HepG2 (cell line): ENCODE measurements around the gene ZNF132. TPM values are rescaled to one million over a fixed set of nuclear protein-coding genes. Genes with fewer than 3 reads are reported as not detected.

Experiments
- ATF2 ChIP-seq: sonication (generic); formaldehyde crosslinking; IDR thresholded peaks from 2 replicates; pipeline ENCODE4 v1.4.0; 2020; ENCODE audit warnings: missing genetic modification reagents
- CENPBD1 ChIP-seq: sonication (generic); formaldehyde crosslinking; IDR thresholded peaks from 2 replicates; pipeline ENCODE4 v1.8.0; 2022; ENCODE audit warnings: missing genetic modification reagents, low read depth, mild to moderate bottlenecking, borderline replicate concordance
- EEA1 ChIP-seq: sonication (generic); formaldehyde crosslinking; IDR thresholded peaks from 2 replicates; pipeline ENCODE4 v1.5.1; 2020; ENCODE audit warnings: mild to moderate bottlenecking, missing genetic modification reagents, borderline replicate concordance
- ELF1 ChIP-seq: sonication (generic); formaldehyde crosslinking; IDR thresholded peaks from 2 replicates; pipeline ENCODE4 v1.4.0; 2020; ENCODE audit warnings: missing genetic modification reagents
- HOXD1 ChIP-seq: sonication (generic); formaldehyde crosslinking; IDR thresholded peaks from 2 replicates; pipeline ENCODE4 v1.5.0; 2020; ENCODE audit warnings: missing genetic modification reagents
- KAT7 ChIP-seq: IDR thresholded peaks from 2 replicates; pipeline ENCODE4 v1.6.1; 2018; ENCODE audit warnings: borderline replicate concordance, missing compliant biosample characterization
- MEIS2 ChIP-seq: sonication (generic); formaldehyde crosslinking; IDR thresholded peaks from 2 replicates; pipeline ENCODE4 v1.9.0; 2021; ENCODE audit warnings: mild to moderate bottlenecking, missing genetic modification reagents
- MIER2 ChIP-seq: IDR thresholded peaks from 2 replicates; pipeline ENCODE4 v1.6.1; 2016; ENCODE audit warnings: missing biosample characterization, missing genetic modification reagents
- MLXIP ChIP-seq: sonication (generic); formaldehyde crosslinking; IDR thresholded peaks from 2 replicates; pipeline ENCODE4 v1.9.0; 2021; ENCODE audit warnings: missing genetic modification reagents, borderline replicate concordance
- PBX3 ChIP-seq: sonication (generic); formaldehyde crosslinking; IDR thresholded peaks from 2 replicates; pipeline ENCODE4 v1.8.1; 2023; ENCODE audit warnings: missing genetic modification reagents, inconsistent platforms, borderline replicate concordance
- PLSCR1 ChIP-seq: sonication (generic); formaldehyde crosslinking; IDR thresholded peaks from 2 replicates; pipeline ENCODE4 v1.5.0; 2020; ENCODE audit warnings: missing genetic modification reagents, mild to moderate bottlenecking, borderline replicate concordance
- SIN3B ChIP-seq: fragments of 150-350 bp; IDR thresholded peaks from 2 replicates; pipeline ENCODE4 v1.6.1; 2014; ENCODE audit warnings: low read length
- SIX4 ChIP-seq: sonication (generic); formaldehyde crosslinking; IDR thresholded peaks from 2 replicates; pipeline ENCODE4 v1.4.0; 2020; ENCODE audit warnings: missing genetic modification reagents
- SMAD3 ChIP-seq: sonication (generic); formaldehyde crosslinking; IDR thresholded peaks from 2 replicates; pipeline ENCODE4 v1.4.0; 2020; ENCODE audit warnings: missing genetic modification reagents
- STAG1 ChIP-seq: sonication (generic); formaldehyde crosslinking; IDR thresholded peaks from 2 replicates; pipeline ENCODE4 v1.4.0; 2020; ENCODE audit warnings: missing genetic modification reagents
- TCF7 ChIP-seq: sonication (generic); IDR thresholded peaks from 2 replicates; pipeline ENCODE4 v1.6.1; 2016; ENCODE audit warnings: antibody characterized with exemption, low read depth
- TEAD2 ChIP-seq: sonication (generic); formaldehyde crosslinking; IDR thresholded peaks from 2 replicates; pipeline ENCODE4 v1.9.0; 2021; ENCODE audit warnings: missing genetic modification reagents
- ZNF136 ChIP-seq: sonication (generic); formaldehyde crosslinking; IDR thresholded peaks from 2 replicates; pipeline ENCODE4 v1.8.1; 2022; ENCODE audit warnings: low read depth, mild to moderate bottlenecking, moderate library complexity, missing genetic modification reagents
- ZNF263 ChIP-seq: sonication (generic); formaldehyde crosslinking; IDR thresholded peaks from 2 replicates; pipeline ENCODE4 v1.4.0; 2020; ENCODE audit warnings: missing genetic modification reagents
- ZNF296 ChIP-seq: sonication (generic); formaldehyde crosslinking; conservative IDR thresholded peaks from 2 replicates; pipeline ENCODE4 v1.5.0; 2020; ENCODE audit warnings: mild to moderate bottlenecking, missing genetic modification reagents
- ZNF563 ChIP-seq: sonication (generic); formaldehyde crosslinking; IDR thresholded peaks from 2 replicates; pipeline ENCODE4 v1.8.0; 2022; ENCODE audit warnings: mild to moderate bottlenecking, moderate library complexity, missing genetic modification reagents
- ZNF619 ChIP-seq: sonication (generic); formaldehyde crosslinking; IDR thresholded peaks from 2 replicates; pipeline ENCODE4 v1.4.0; 2020; ENCODE audit warnings: mild to moderate bottlenecking, missing genetic modification reagents
- ZNF749 ChIP-seq: sonication (generic); formaldehyde crosslinking; IDR thresholded peaks from 2 replicates; pipeline ENCODE4 v1.8.0; 2022; ENCODE audit warnings: mild to moderate bottlenecking, missing genetic modification reagents, moderate library complexity, borderline replicate concordance
- ZSCAN12 ChIP-seq: sonication (generic); formaldehyde crosslinking; IDR thresholded peaks from 2 replicates; pipeline ENCODE4 v1.9.0; 2021; ENCODE audit warnings: mild to moderate bottlenecking, missing genetic modification reagents
- polyA plus RNA-seq, 8 experiments: library from polyadenylated mRNA; depleted of rRNA in 3 of 8; stranded (reverse) in 7 of 8; unstranded in 1 of 8; fragments of >200 nt; fragmentation: Illumina TruSeq in 4 of 8; extraction: Trizol in 4 of 8; gene quantifications; 2 replicates each; pipeline versions ENCODE4 v1.2.1 to v1.2.3, GENCODE V29; 2011 to 2016; ENCODE audit warnings: low read depth in 4 of 8, missing spikeins in 1 of 8, mixed read lengths in 1 of 8; ENCODE audit not compliant: insufficient read depth in 1 of 8
- total RNA-seq, 5 experiments: library from RNA; depleted of rRNA; stranded (reverse); fragments of >200 nt; fragmentation: Illumina TruSeq; extraction: Trizol; gene quantifications; 2 replicates each; pipeline ENCODE4 v1.2.3, GENCODE V29; 2016; ENCODE audit warnings: low read depth in 1 of 5

Gene ZNF132
- total and polyA plus RNA-seq, 2 of the 13 experiments (the other 11 are each of a cell fraction or from before 2014, with no cell fraction given): not detected

- 0 out of 2 replicates have a peak, but pooled peaks have one; percentile 55 for TF ChIP-seq MLXIP (CRISPR knock-in tag)
- no peak for TF ChIP-seq CENPBD1 (CRISPR knock-in tag)
- TF ChIP-seq HOXD1 (CRISPR knock-in tag): peak; percentile 66; the same call in 1 of the 2 replicates
- peak; percentile 66; the same call in 1 of the 2 replicates for TF ChIP-seq ZNF563 (CRISPR knock-in tag)
- TF ChIP-seq ZNF263 (CRISPR knock-in tag): no peak
- TF ChIP-seq KAT7: no peak
- peak; percentile 7 for TF ChIP-seq STAG1 (CRISPR knock-in tag)
- TF ChIP-seq EEA1 (CRISPR knock-in tag): no peak
- 0 out of 2 replicates have a peak, but pooled peaks have one; percentile 29 for TF ChIP-seq MEIS2 (CRISPR knock-in tag)
- TF ChIP-seq ZNF296 (CRISPR knock-in tag): peak; percentile 76; the same call in 1 of the 2 replicates
- TF ChIP-seq TEAD2 (CRISPR knock-in tag): no peak
- peak; percentile 79 for TF ChIP-seq ELF1 (CRISPR knock-in tag)
- TF ChIP-seq PLSCR1 (CRISPR knock-in tag): no peak
- 0 out of 2 replicates have a peak, but pooled peaks have one; percentile 48 for TF ChIP-seq PBX3 (CRISPR knock-in tag)
- no peak for TF ChIP-seq ZNF619 (CRISPR knock-in tag)
- no peak for TF ChIP-seq ATF2 (CRISPR knock-in tag)
- TF ChIP-seq SMAD3: no peak; the same call in 1 of the 2 replicates
- no peak for TF ChIP-seq SIX4
- TF ChIP-seq MIER2: no peak
- TF ChIP-seq ZNF136: peak; percentile 86; the same call in 1 of the 2 replicates
- no peak for TF ChIP-seq TCF7
- no peak for TF ChIP-seq ZNF749 (CRISPR knock-in tag)
- no peak for TF ChIP-seq SIN3B
- TF ChIP-seq ZSCAN12: no peak
Measured at GRCh38 chr19:58475714-58476497, 36.0 kb upstream of the ZNF132 start, which contains the start of gene ZNF446 (continued).
